ENCODE measurements around the gene ZWILCH.

- TF ChIP-seq POLR2A (IDR thresholded peaks at IDR 0.05; ENCODE audit: low read depth, low read length) (no peak), POLR2AphosphoS5 (IDR thresholded peaks at IDR 0.05; ENCODE audit: insufficient read depth, low read depth, low read length) (no peak), JUN (IDR thresholded peaks at IDR 0.05; ENCODE audit: borderline replicate concordance, insufficient read depth, insufficient read length, low read depth) (no peak), EZH2 (IDR thresholded peaks at IDR 0.05; ENCODE audit: borderline replicate concordance, low read depth, low read length, severe bottlenecking) (no peak), MYC (IDR thresholded peaks at IDR 0.05; ENCODE audit: low read depth, low read length) (no peak)
- TF ChIP-seq, protein P1, sequence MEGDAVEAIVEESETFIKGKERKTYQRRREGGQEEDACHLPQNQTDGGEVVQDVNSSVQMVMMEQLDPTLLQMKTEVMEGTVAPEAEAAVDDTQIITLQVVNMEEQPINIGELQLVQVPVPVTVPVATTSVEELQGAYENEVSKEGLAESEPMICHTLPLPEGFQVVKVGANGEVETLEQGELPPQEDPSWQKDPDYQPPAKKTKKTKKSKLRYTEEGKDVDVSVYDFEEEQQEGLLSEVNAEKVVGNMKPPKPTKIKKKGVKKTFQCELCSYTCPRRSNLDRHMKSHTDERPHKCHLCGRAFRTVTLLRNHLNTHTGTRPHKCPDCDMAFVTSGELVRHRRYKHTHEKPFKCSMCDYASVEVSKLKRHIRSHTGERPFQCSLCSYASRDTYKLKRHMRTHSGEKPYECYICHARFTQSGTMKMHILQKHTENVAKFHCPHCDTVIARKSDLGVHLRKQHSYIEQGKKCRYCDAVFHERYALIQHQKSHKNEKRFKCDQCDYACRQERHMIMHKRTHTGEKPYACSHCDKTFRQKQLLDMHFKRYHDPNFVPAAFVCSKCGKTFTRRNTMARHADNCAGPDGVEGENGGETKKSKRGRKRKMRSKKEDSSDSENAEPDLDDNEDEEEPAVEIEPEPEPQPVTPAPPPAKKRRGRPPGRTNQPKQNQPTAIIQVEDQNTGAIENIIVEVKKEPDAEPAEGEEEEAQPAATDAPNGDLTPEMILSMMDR (IDR thresholded peaks at IDR 0.05; ENCODE audit: extremely low read depth in 1 of 2, insufficient read depth in 1 of 2, low read depth in 1 of 2, low read length in 2 of 2), result no peak
Measured at GRCh38 chr15:66483131-66483566, 22.0 kb upstream of the ZWILCH start.

Measured in endothelial cell of umbilical vein (primary cell).